Measurements from ENCODE around the gene RAD51B. TPM values are rescaled to one million over a fixed set of nuclear protein-coding genes. Genes with fewer than 3 reads are reported as not detected.

RAD51B gene
- total and polyA plus RNA-seq, 2 of the 13 experiments (the other 11 are each of a cell fraction or from before 2014, with no cell fraction given) = 7.0 to 9.5 TPM

GRCh38 chr14:67784244-67784823, 35.2 kb upstream of the RAD51B start (continued):
- TF ChIP-seq RERE (CRISPR knock-in tag; IDR thresholded peaks at IDR 0.05; ENCODE audit: low read depth) = no peak
- TF ChIP-seq CENPT (CRISPR knock-in tag; IDR thresholded peaks at IDR 0.05; ENCODE audit: low read depth) = no peak

GRCh38 chr14:67785270-67786109, 34.1 kb upstream of the RAD51B start:
- Histone ChIP-seq H3K27me3 (ENCODE audit: control insufficient read depth in 1 of 2, insufficient read depth in 2 of 2, low read length in 2 of 2) (no peaks in the 10 kb centered on the region), H3K9ac (ENCODE audit: insufficient read depth, low read depth, low read length) (no peak overlapping the region), H3K79me2 (ENCODE audit: insufficient read depth, low read length) (no peaks in the 10 kb centered on the region), H3K36me3 (replicated peaks in 1 of 2; ENCODE audit: control insufficient read depth in 1 of 2, insufficient read depth in 2 of 2, low read length in 2 of 2) (peaks cover 23 to 66% of the 10 kb centered on the region in 2 experiments), H3K4me1 (ENCODE audit: insufficient read depth, low read length) (peaks cover 32% of the 10 kb centered on the region), H2AFZ (ENCODE audit: low read length) (no peak overlapping the region), H3K27ac (ENCODE audit: extremely low read length, insufficient read depth, low read length) (no peak overlapping the region), H4K20me1 (ENCODE audit: insufficient read depth, low read length) (no peaks in the 10 kb centered on the region), H3K9me3 (ENCODE audit: low read length) (no peaks in the 10 kb centered on the region), H3K4me3 (replicated peaks in 1 of 3; ENCODE audit: insufficient read depth in 1 of 3, low read depth in 2 of 3, low read length in 3 of 3) (no peak overlapping the region), H3K4me2 (ENCODE audit: low read depth, low read length) (no peak overlapping the region)
- 99% methylated on average over 4 of the region's 4 CpGs for WGBS (ENCODE audit: low lambda C conversion rate)
- in situ Hi-C loops (cut with HindIII; ENCODE audit: extremely low pct_ligation_motif_present, low pct_unique_long_range_greater_than_20kb) (no loop called here), intact Hi-C loops (cut with micrococcal nuclease; ENCODE audit: unreplicated experiment) (no loop called here)
- TF ChIP-seq ATRX (CRISPR knock-in tag; IDR thresholded peaks at IDR 0.05; ENCODE audit: borderline replicate concordance) = no peak
- TF ChIP-seq ZXDC (CRISPR knock-in tag; IDR thresholded peaks at IDR 0.05) = no peak
- TF ChIP-seq, protein P1, sequence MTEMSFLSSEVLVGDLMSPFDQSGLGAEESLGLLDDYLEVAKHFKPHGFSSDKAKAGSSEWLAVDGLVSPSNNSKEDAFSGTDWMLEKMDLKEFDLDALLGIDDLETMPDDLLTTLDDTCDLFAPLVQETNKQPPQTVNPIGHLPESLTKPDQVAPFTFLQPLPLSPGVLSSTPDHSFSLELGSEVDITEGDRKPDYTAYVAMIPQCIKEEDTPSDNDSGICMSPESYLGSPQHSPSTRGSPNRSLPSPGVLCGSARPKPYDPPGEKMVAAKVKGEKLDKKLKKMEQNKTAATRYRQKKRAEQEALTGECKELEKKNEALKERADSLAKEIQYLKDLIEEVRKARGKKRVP (CRISPR knock-in tag; IDR thresholded peaks at IDR 0.05) = no peak
- TF ChIP-seq RBM39 (IDR thresholded peaks at IDR 0.05; ENCODE audit: low read depth, low read length, poor library complexity, severe bottlenecking) = no peak
- no peak for TF ChIP-seq ZMYM4 (CRISPR knock-in tag; IDR thresholded peaks at IDR 0.05)
- TF ChIP-seq MTF1 (CRISPR knock-in tag; IDR thresholded peaks at IDR 0.05) = no peak
- no peak for TF ChIP-seq SMARCE1 (IDR thresholded peaks at IDR 0.05; ENCODE audit: borderline replicate concordance)
- TF ChIP-seq CENPBD1 (CRISPR knock-in tag; IDR thresholded peaks at IDR 0.05; ENCODE audit: borderline replicate concordance, low read depth) = no peak
- ChIA-PET CTCF (ENCODE audit: low intra/inter-chr PET ratio, low total read pairs) (no interaction called here), POLR2A (no interaction called here)
- ATAC-seq (no peak), DNase-seq (ENCODE audit: low spot score) (no peak), FAIRE-seq (no peak)
- no TSS peak for BruUV-seq (replicated peaks)

Measured in HepG2 (cell line).